Vagina (tissue), 2 donors: ENCODE results near the gene TJAP1. TPM values are rescaled to one million over a fixed set of nuclear protein-coding genes. Genes with fewer than 3 reads are reported as not detected.
A peak's percentile ranks its signal among the peaks of the same experiment; 100 is the strongest.
"Not testable (repeated sequence)": the region's sequence is repeated elsewhere in the genome, so short reads cannot be mapped to it uniquely, and the experiment has no call there.

Source experiments
- DNase-seq, 2 donors: peaks; one replicate each; pipeline ENCODE4 v3.0.0-alpha.2; 2017; ENCODE audit errors: extremely low spot score in 2 of 2
- H3K27ac ChIP-seq: fragments of 200-600 bp; sonication (generic); one replicate; pipeline ENCODE4 v1.5.1; 2019
- H3K27me3 ChIP-seq: fragments of 200-600 bp; sonication (generic); one replicate; pipeline ENCODE4 v1.5.1; 2019
- H3K36me3 ChIP-seq, 2 donors: fragments of 200-600 bp; sonication (generic); one replicate each; pipeline ENCODE4 v1.5.1; 2017 to 2019
- H3K4me1 ChIP-seq: fragments of 200-600 bp; sonication (generic); one replicate; pipeline ENCODE4 v1.5.1; 2019
- H3K4me3 ChIP-seq, 2 donors: fragments of 200-600 bp; sonication (generic); 1 replicate in 1 of 2; 2 replicates in 1 of 2; pipeline ENCODE4 v1.5.1; 2016 to 2019
- H3K9me3 ChIP-seq: fragments of 200-600 bp; sonication (generic); one replicate; pipeline ENCODE4 v1.5.1; 2019
- POLR2A ChIP-seq, 2 donors: fragments of 450-650 bp; IDR thresholded peaks; one replicate each; pipeline ENCODE4 v1.6.1; 2017; ENCODE audit warnings: antibody characterized with exemption in 2 of 2, mild to moderate bottlenecking in 2 of 2, moderate library complexity in 2 of 2
- POLR2AphosphoS5 ChIP-seq, 2 donors: sonication (generic); formaldehyde crosslinking; IDR thresholded peaks; one replicate each; pipeline ENCODE4 v1.9.0; 2017; ENCODE audit warnings: antibody characterized with exemption in 2 of 2, mild to moderate bottlenecking in 2 of 2, low read depth in 1 of 2; ENCODE audit not compliant: insufficient read depth in 1 of 2
- intact Hi-C: fragments of 100-400 bp; cut with DNase I; formaldehyde crosslinking; loops from one replicate; pipeline ENCODE4 v1.15.1; 2023
- total RNA-seq: library from RNA; depleted of rRNA; stranded (reverse); fragments of >200 nt; gene quantifications from one replicate; pipeline ENCODE4 v1.2.3, GENCODE V29; 2016
- TF ChIP-seq, protein P1 (sequence below), 3 experiments: fragments of 450-650 bp in 2 of 3; fragments of 200-600 bp in 1 of 3; sonication (generic) in 1 of 3; IDR thresholded peaks; one replicate each; pipeline ENCODE4 v1.5.1; 2017 to 2019; ENCODE audit warnings: antibody characterized with exemption in 3 of 3, mild to moderate bottlenecking in 2 of 3, moderate library complexity in 2 of 3

TJAP1 gene
- total RNA-seq, 1 donor from 2014 or later, result 27.5 TPM

DNA sequence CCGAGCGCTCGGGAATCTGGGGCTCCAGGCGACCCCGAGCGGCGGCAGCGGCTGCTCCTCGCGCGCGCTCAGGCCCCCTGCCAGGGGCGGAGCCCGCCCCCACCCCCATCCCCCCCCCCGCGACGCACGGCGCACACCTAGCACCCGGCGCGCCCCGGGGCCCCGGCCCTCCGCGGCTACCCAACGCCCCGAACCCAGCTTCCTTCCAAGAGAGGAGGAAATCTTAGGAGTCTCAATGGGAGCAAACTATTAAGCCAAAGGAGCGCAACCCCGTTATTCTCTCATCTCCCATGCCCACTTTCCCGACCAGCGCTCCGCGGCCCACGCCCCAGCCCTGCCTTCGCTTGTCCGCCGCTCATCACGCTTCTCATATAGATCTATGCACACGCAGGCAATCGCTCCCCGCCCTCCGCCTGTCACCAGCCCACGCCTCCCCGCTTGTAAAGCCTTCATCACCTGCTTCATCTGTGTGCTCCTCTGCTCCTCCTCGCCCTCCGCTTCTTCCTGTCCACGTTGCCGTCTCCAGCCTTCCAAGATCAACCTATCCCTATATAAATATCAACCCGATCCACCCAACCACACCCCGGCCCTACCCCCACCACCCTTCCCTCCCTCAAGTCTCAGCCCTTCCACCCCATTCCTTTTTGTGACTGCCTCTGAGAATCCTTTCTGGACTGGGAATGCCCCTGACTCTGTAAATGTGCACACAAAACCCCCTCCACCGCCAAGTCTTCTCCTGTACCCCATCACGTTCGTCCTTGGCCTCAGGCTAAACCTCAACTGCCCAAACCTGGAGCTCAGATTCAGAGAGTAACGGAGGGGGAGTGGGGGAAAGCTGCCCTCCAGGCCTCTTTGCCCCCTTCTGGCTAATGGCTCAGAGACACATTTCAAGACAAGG, 21.6 kb upstream of the TJAP1 start, which contains the start of gene DLK2:
Gene DLK2, minus strand, starts transcription at position 18 of the 898 bp plus-strand sequence. CDS start 723 bp downstream, outside the sequence.
- peak within 1 kb of the TSS; percentile 52 to 55 for H3K4me3 ChIP-seq
- DNase-seq, result no peak
- peaks cover 0 to 7% of the 10 kb centered on the region in 2 donors for H3K36me3 ChIP-seq
- intact Hi-C loops, result no loop called here
- peaks cover 18% of the 10 kb centered on the region for H3K4me1 ChIP-seq
- H3K27ac ChIP-seq, result peak within 1 kb of the TSS; percentile 49
- no peaks in the 10 kb centered on the region for H3K27me3 ChIP-seq
- no peaks in the 10 kb centered on the region for H3K9me3 ChIP-seq
- TF ChIP-seq, protein P1, sequence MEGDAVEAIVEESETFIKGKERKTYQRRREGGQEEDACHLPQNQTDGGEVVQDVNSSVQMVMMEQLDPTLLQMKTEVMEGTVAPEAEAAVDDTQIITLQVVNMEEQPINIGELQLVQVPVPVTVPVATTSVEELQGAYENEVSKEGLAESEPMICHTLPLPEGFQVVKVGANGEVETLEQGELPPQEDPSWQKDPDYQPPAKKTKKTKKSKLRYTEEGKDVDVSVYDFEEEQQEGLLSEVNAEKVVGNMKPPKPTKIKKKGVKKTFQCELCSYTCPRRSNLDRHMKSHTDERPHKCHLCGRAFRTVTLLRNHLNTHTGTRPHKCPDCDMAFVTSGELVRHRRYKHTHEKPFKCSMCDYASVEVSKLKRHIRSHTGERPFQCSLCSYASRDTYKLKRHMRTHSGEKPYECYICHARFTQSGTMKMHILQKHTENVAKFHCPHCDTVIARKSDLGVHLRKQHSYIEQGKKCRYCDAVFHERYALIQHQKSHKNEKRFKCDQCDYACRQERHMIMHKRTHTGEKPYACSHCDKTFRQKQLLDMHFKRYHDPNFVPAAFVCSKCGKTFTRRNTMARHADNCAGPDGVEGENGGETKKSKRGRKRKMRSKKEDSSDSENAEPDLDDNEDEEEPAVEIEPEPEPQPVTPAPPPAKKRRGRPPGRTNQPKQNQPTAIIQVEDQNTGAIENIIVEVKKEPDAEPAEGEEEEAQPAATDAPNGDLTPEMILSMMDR (IDR thresholded peaks at IDR 0.05), result no peak
- TF ChIP-seq POLR2AphosphoS5 (IDR thresholded peaks at IDR 0.05; ENCODE audit: insufficient read depth in 1 of 2, low read depth in 1 of 2), result peak in 1 of 2 donors; percentile 10
- no peak for TF ChIP-seq POLR2A (IDR thresholded peaks at IDR 0.05)

DNA sequence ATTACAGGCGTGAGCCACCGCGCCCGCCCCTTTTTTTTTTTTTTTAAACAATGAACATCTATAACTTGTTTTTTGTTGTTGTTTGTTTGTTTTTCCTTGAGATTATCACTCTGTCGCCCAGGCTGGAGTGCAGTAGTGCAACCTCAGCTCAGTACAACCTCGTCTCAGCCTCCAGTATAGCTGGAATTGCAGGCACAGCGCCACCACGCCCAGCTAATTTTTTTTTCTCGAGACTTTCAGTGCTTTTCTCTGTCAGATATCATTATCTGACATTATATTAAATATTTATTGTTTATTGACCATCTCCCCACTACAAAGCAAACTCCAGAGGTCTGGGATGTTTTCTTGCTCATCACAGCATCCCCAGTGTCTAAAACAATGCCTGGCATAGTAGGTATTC, 19.7 kb upstream of the TJAP1 start:
- H3K9me3 ChIP-seq, result no peaks in the 10 kb centered on the region
- no peak for TF ChIP-seq POLR2A (IDR thresholded peaks at IDR 0.05)
- no peak for TF ChIP-seq POLR2AphosphoS5 (IDR thresholded peaks at IDR 0.05; ENCODE audit: insufficient read depth in 1 of 2, low read depth in 1 of 2)
- TF ChIP-seq, protein P1 (IDR thresholded peaks at IDR 0.05), result no peak
- peaks cover 18% of the 10 kb centered on the region for H3K4me1 ChIP-seq
- H3K27me3 ChIP-seq, result no peaks in the 10 kb centered on the region
- DNase-seq, result no peak
- H3K27ac ChIP-seq, result no peak overlapping the region
- intact Hi-C loops, result no loop called here
- no peak overlapping the region for H3K4me3 ChIP-seq
- H3K36me3 ChIP-seq, result no peaks in the 10 kb centered on the region

DNA sequence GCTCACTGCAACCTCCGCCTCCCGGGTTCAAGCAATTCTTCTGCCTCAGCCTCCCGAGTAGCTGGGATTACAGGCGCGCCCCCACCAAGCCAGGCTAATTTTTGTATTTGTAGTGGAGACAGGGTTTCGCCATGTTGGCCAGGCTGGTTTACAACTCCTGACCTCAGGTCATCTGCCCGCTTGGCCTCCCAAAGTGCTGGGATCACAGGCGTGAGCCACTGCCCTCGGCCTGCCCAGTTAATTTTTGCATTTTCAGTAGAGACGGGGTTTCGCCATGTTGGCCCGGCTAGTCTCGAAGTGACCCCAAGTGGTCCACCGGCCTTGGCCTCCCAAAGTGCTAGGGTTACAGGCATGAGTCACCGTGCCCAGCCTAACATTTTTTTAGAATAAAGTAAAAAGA, 19.2 kb upstream of the TJAP1 start:
- H3K36me3 ChIP-seq, intact Hi-C loops, H3K9me3 ChIP-seq, H3K4me3 ChIP-seq, H3K27ac ChIP-seq, H3K27me3 ChIP-seq, DNase-seq: not testable (repeated sequence)
- peaks cover 18% of the 10 kb centered on the region for H3K4me1 ChIP-seq

DNA sequence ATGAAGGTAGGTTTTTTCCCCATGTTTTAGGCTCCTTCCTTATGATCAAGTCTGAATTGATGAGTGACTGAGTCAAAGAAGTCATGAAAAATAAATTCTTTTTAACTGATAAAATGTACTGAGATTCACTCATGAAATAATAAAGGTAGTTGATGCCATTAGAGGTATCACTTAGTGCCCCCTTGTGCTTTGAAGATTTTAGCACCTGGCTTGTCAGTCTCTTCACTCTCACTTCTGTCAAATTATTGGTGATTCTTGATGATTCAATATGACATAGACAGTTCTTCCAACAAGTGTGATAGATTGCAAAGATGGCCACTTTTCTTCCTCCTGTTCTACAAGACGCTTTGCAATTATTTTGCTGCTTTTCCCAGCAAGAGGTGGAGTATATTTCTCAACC, 17.8 kb upstream of the TJAP1 start:
- DNase-seq, result no peak
- Histone ChIP-seq H3K36me3 (no peaks in the 10 kb centered on the region), H3K27me3 (no peaks in the 10 kb centered on the region), H3K9me3 (no peaks in the 10 kb centered on the region), H3K4me1 (peaks cover 14% of the 10 kb centered on the region), H3K4me3 (no peak overlapping the region), H3K27ac (no peak overlapping the region)
- TF ChIP-seq POLR2AphosphoS5 (IDR thresholded peaks at IDR 0.05; ENCODE audit: insufficient read depth in 1 of 2, low read depth in 1 of 2) (no peak), POLR2A (IDR thresholded peaks at IDR 0.05) (no peak)
- TF ChIP-seq, protein P1 (IDR thresholded peaks at IDR 0.05), result no peak
- intact Hi-C loops, result no loop called here

DNA sequence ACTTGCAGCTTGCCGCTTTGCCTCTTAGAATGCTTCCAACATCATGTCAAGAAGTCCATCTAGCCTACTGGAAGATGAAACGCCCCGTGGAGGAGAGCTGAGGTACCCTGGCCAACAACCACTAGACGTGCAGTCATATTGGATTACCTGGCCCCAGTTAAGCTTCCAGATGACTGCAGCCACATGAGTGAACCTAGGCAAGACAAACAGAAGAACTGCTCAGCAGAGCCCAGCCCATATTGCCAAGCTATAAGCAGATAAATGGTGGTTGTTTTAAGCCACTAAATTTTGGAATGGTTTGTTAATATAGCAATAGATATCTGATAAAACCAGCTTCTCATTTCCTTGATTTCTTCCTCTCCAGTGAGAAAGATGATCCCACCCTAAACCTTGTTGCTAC, 17.3 kb upstream of the TJAP1 start:
- Histone ChIP-seq H3K9me3 (no peaks in the 10 kb centered on the region), H3K27ac (no peak overlapping the region), H3K4me1 (peaks cover 9% of the 10 kb centered on the region), H3K27me3 (no peaks in the 10 kb centered on the region), H3K36me3 (no peaks in the 10 kb centered on the region), H3K4me3 (no peak overlapping the region)
- intact Hi-C loops, result no loop called here
- no peak for DNase-seq
- TF ChIP-seq, protein P1 (IDR thresholded peaks at IDR 0.05), result no peak
- TF ChIP-seq POLR2AphosphoS5 (IDR thresholded peaks at IDR 0.05; ENCODE audit: insufficient read depth in 1 of 2, low read depth in 1 of 2) (no peak), POLR2A (IDR thresholded peaks at IDR 0.05) (no peak)
